ENCODE results near the gene RNF152.
"Not testable (repeated sequence)": the region's sequence is repeated elsewhere in the genome, so short reads cannot be mapped to it uniquely, and the experiment has no call there.

Gene RNF152

GRCh38 chr18:61815885-61816470, 76.8 kb downstream of the RNF152 start:
- no peak for DNase-seq

- no peak for DNase-seq
Measured at GRCh38 chr18:61808286-61808685, 84.5 kb downstream of the RNF152 start.

GRCh38 chr18:61803393-61803792, 89.4 kb downstream of the RNF152 start:
- DNase-seq: no peak

GRCh38 chr18:61797696-61798590, 94.9 kb downstream of the RNF152 start:
- DNase-seq: no peak

- no peak for DNase-seq
Measured at GRCh38 chr18:61791031-61791430, 101.8 kb downstream of the RNF152 start.

- DNase-seq: not testable (repeated sequence)
Measured at GRCh38 chr18:61787011-61787670, 105.7 kb downstream of the RNF152 start.

GRCh38 chr18:61785588-61785987, 107.2 kb downstream of the RNF152 start:
- no peak for DNase-seq

- no peak for DNase-seq
Measured at GRCh38 chr18:61784834-61785233, 108.0 kb downstream of the RNF152 start.

GRCh38 chr18:61782545-61782944, 110.3 kb downstream of the RNF152 start:
- no peak for DNase-seq

GRCh38 chr18:61776201-61776600, 116.6 kb downstream of the RNF152 start:
- not testable (repeated sequence) for DNase-seq

- no peak for DNase-seq
Measured at GRCh38 chr18:61774846-61775245, 118.0 kb downstream of the RNF152 start.

GRCh38 chr18:61772293-61772848, 120.4 kb downstream of the RNF152 start:
- DNase-seq: no peak

GRCh38 chr18:61771861-61772260, 120.9 kb downstream of the RNF152 start:
- no peak for DNase-seq

GRCh38 chr18:61770279-61770678, 122.5 kb downstream of the RNF152 start:
- no peak for DNase-seq

- DNase-seq: no peak
Measured at GRCh38 chr18:61766266-61766884, 126.4 kb downstream of the RNF152 start.

GRCh38 chr18:61765097-61765496, 127.7 kb downstream of the RNF152 start:
- DNase-seq: no peak

GRCh38 chr18:61764381-61764780, 128.4 kb downstream of the RNF152 start:
- DNase-seq: no peak

- no peak for DNase-seq
Measured at GRCh38 chr18:61761875-61762274, 130.9 kb downstream of the RNF152 start.
